Lower leg skin (tissue), 4 donors: ENCODE measurements around the gene DUSP8. TPM values are rescaled to one million over a fixed set of nuclear protein-coding genes. Genes with fewer than 3 reads are reported as not detected.

Experiments used
- DNase-seq, 2 donors: peaks; one replicate each; pipeline ENCODE4 v3.0.0-alpha.2; 2019; ENCODE audit warnings: low spot score in 2 of 2
- H3K4me3 ChIP-seq: fragments of 200-600 bp; sonication (generic); 2 replicates; pipeline ENCODE4 v1.5.1; 2017; ENCODE audit warnings: mild to moderate bottlenecking, low read depth; ENCODE audit not compliant: poor library complexity, severe bottlenecking
- POLR2A ChIP-seq, 2 donors: fragments of 450-650 bp; IDR thresholded peaks; one replicate each; pipeline ENCODE4 v1.6.1; 2016 to 2017; ENCODE audit warnings: antibody characterized with exemption in 2 of 2, mild to moderate bottlenecking in 1 of 2, moderate library complexity in 1 of 2
- WGBS, 2 donors: methylation state at CpG; one replicate each; pipeline ENCODE4 v1.1.5; 2018; 5-methylcytosine and 5-hydroxymethylcytosine counted together
- intact Hi-C: fragments of 100-400 bp; cut with DNase I; formaldehyde crosslinking; loops from one replicate; pipeline ENCODE4 v1.15.0; 2023; ENCODE audit warnings: low total_unique reads
- total RNA-seq, 4 donors: library from RNA; depleted of rRNA; stranded (reverse); fragments of >200 nt; gene quantifications; one replicate each; pipeline ENCODE4 v1.1.0, GENCODE V29; 2016
- TF ChIP-seq, protein P1 (sequence below), 3 donors: fragments of 450-650 bp; IDR thresholded peaks; one replicate each; pipeline ENCODE4 v1.5.1; 2016; ENCODE audit warnings: antibody characterized with exemption in 3 of 3, mild to moderate bottlenecking in 3 of 3, moderate library complexity in 2 of 3

Gene DUSP8
- total RNA-seq, 4 donors from 2014 or later, result 4.0 to 11.6 (median 5.9) TPM

DNA sequence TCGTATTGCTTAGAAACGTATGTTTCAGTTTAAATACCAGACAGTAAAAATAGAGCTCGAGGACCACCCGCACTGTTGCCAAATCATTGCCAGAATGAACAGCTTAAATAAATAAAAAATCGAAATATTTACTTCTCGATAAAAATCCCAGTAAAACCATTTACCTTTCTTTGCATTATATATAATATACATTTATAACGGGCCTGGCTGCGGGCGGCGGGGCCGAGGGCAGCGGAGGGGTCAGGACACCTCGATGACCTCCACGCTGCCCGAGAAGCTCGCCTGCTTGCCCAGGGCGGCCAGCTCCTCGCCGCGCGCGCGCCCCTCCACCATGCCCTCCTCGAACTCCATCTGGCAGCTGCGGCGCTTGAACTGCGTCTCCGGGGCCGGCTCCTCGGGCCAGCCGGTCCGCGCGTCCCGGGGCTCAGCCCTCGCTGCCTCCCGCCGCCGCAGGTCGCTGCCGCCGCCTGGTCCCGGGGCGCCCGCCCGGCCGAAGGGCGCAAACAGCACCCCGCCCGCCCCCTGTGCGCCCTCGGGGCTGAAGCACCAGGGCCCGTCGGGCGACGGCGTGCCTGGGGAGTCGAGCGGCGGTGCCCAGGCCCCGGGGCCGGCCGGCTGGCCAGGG lies 15.7 kb downstream of the DUSP8 start:
- intact Hi-C loops, result no loop called here
- DNase-seq, result no peak
- 79 to 88% methylated on average over 39 to 47 of the region's 63 CpGs for WGBS, 2 donors
- TF ChIP-seq, protein P1, sequence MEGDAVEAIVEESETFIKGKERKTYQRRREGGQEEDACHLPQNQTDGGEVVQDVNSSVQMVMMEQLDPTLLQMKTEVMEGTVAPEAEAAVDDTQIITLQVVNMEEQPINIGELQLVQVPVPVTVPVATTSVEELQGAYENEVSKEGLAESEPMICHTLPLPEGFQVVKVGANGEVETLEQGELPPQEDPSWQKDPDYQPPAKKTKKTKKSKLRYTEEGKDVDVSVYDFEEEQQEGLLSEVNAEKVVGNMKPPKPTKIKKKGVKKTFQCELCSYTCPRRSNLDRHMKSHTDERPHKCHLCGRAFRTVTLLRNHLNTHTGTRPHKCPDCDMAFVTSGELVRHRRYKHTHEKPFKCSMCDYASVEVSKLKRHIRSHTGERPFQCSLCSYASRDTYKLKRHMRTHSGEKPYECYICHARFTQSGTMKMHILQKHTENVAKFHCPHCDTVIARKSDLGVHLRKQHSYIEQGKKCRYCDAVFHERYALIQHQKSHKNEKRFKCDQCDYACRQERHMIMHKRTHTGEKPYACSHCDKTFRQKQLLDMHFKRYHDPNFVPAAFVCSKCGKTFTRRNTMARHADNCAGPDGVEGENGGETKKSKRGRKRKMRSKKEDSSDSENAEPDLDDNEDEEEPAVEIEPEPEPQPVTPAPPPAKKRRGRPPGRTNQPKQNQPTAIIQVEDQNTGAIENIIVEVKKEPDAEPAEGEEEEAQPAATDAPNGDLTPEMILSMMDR (IDR thresholded peaks at IDR 0.05), result no peak
- no peak for TF ChIP-seq POLR2A (IDR thresholded peaks at IDR 0.05)
- no peak overlapping the region for H3K4me3 ChIP-seq

DNA sequence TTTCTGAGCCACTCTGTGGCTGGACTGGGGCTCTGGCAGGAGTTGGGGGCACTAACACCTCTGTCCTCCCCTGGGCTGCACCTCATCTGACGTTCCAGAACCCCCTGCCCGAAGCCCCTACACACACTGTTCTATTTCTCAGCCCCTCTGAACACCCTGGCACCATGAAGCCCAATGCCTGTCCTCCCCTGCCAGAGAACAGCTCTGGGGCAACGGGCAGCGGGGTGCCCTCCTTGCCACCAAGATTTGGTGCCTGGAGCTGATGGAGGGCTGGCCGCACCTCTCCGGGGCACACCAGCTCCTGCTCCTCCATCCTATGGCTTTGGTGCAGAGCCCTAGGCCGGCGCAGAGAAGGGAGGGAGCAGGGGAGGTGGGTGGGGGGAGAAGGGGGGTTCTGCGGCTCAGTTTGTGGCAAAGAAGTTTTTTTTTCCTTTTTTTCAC lies 16.3 kb downstream of the DUSP8 start:
- H3K4me3 ChIP-seq, result no peak overlapping the region
- intact Hi-C loops, result no loop called here
- WGBS, 2 donors, result 85 to 92% methylated on average over 7 to 9 of the region's 9 CpGs
- TF ChIP-seq, protein P1 (IDR thresholded peaks at IDR 0.05), result no peak
- no peak for TF ChIP-seq POLR2A (IDR thresholded peaks at IDR 0.05)
- no peak for DNase-seq

DNA sequence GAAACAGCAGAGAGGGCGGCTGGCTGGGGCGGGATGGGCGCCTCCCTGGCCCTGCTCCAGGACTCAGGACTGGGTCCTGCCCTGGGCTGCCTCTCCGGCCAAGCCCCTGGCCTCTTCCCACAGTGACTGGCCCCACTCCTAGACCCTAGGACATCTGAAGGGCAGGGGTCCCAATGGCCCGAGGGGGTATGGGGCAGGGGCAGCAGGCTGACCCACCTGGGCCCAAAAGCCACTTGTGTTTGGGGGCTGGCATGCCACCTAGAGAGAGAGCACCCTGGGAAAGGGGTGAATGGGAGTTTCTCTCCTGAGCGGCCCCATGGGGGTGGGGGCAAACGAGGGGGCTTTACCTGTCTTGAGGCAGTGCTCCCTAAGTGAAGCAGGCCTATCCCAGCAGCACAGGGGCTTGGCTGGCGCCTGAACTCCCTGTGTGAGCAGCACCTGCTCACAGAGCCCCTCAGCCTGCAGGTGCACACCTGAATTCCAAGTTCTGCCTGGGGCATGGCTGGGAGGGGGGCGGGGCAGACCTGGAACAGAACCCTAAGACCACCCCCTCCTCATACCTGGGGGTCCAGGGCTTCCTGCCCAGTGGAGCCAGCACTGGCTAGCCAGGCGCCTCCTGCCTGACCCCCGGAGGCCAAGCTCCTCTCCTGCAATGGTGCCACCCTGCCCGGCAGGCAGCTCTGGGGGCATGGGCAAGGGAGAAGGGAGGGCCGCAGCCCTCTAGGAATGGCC lies 16.9 kb downstream of the DUSP8 start:
- DNase-seq, result no peak
- TF ChIP-seq, protein P1 (IDR thresholded peaks at IDR 0.05), result no peak
- TF ChIP-seq POLR2A (IDR thresholded peaks at IDR 0.05), result no peak
- WGBS, 2 donors, result 80 to 82% methylated on average over 9 to 13 of the region's 13 CpGs
- intact Hi-C loops, result no loop called here
- no peak overlapping the region for H3K4me3 ChIP-seq

DNA sequence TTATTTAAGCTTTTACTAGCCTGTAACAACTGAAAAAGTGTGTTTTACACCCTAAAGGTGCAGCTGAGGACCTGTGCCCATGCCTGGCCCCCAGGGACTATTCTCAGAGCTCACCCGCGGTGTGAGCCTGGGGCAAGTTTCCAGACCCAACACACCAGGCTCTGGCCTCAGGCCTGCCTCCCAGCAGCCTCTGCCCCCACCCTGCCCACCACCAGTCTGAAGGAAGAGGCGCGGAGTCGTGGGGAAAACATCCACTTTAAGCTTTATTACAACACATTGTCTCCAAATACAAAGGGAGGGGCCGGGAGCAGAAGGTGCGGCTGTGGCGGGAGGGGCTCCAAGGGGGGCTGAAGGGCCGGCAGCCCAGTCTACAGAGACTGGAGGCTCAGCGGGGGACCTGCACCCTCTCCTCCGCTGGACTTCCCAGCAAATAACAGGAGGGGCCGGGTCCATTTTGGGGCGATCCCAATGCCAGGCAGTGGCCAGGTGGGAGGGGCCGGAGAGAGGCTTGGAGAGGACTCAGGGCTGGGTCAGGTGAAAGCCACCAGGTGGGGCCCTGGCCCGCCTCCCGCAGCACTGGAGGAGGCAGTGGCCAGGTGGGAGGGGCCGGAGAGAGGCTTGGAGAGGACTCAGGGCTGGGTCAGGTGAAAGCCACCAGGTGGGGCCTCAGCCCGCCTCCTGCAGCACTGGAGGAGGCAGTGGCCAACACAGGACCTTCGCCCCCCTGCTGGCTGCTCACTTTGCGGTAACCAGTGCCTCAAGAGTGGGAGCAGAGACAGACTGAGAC lies 18.1 kb downstream of the DUSP8 start:
- H3K4me3 ChIP-seq, result no peak overlapping the region
- 48 to 51% methylated on average over 18 to 20 of the region's 20 CpGs for WGBS, 2 donors
- intact Hi-C loops, result no loop called here

More for the DNA sequence above, 18.1 kb downstream of the DUSP8 start:
- no peak for DNase-seq
- no peak for TF ChIP-seq POLR2A (IDR thresholded peaks at IDR 0.05)
- TF ChIP-seq, protein P1 (IDR thresholded peaks at IDR 0.05), result no peak
